HG02884 (cell line): Measurements from ENCODE around the gene ZNF280B.
"Not testable (repeated sequence)": the region's sequence is repeated elsewhere in the genome, so short reads cannot be mapped to it uniquely, and the experiment has no call there.

Experiments used
- ATAC-seq: cut with Tn5 transposase; IDR thresholded peaks from one replicate; pipeline ENCODE4 v1.9.1; 2021; ENCODE audit warnings: mild to moderate bottlenecking, moderate library complexity; ENCODE audit not compliant: unreplicated experiment

The ZNF280B gene

DNA sequence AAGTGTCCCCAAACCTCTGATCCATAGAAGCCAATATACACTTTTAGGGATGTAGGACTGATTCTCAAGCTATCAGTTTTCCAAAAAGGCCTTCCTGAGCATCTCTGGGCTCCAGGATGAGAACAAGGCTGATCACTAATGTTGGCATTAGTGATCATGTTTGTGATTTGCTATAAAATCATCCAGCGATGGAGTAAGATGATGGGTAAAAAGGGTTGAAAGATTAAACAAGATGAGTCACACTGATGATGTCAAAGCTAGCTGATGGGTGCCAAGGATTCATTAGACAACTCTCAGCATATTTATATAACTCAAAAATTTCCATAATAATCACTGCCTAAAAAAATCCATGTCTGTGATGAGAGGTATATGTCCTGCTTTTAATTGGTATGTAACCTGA lies 42.8 kb downstream of the ZNF280B start:
- ATAC-seq, result no peak

- ATAC-seq, result no peak
Measured at GRCh38 chr22:22465094-22465602, 43.4 kb downstream of the ZNF280B start.

GRCh38 chr22:22464541-22465054 lies 43.9 kb downstream of the ZNF280B start:
- no peak for ATAC-seq

DNA sequence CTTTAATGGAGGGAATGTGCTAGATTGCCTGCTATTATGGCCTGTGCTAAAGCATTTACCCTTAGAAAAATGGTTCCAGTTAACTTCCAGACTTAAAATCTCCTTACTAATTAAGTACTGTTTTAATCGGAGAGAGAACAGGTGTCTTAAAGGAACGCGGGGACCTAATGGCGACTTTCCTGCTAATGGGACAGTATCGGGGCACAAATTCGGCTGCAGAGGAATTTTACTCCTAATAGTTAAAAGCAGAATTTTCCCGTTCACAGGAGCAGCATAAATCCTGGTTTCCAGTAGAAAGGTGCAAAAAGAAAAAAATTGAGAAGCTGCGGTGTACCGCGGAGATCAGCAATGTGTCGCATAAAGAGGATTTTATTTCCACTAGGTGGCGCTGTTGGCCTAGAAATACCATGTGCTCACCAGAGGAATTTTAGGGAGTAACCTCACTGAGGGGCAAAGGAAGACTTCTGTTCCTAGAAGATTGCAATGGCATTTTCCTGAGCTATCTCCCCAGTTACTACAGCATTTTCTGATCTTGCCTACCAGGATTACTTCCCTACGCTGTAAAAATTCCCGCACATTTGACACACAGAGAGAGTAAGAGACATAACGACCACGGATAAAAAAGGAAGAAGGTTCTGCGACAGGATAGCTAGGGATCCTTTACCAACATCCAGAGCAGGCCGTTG lies 44.5 kb downstream of the ZNF280B start:
- ATAC-seq, result no peak

GRCh38 chr22:22462813-22463567 lies 45.6 kb downstream of the ZNF280B start:
- ATAC-seq, result no peak

DNA sequence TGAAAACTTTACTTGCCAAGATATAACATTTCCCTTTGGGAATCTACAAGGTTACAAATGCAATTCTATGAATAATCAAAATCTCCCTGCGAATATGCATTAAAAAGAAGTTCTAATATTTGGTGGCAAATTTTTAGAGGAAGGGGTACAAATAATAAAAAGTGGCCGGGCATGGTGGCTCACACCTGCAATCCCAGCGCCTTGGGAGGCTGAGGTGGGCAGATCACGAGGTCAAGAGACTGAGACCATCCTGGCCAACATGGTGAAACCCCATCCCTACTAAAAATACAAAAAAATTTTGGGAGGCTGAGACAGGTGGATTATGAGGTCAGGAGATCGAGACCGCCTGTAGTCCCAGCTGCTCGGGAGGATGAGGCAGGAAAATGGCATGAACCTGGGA lies 47.0 kb downstream of the ZNF280B start:
- ATAC-seq, result no peak

DNA sequence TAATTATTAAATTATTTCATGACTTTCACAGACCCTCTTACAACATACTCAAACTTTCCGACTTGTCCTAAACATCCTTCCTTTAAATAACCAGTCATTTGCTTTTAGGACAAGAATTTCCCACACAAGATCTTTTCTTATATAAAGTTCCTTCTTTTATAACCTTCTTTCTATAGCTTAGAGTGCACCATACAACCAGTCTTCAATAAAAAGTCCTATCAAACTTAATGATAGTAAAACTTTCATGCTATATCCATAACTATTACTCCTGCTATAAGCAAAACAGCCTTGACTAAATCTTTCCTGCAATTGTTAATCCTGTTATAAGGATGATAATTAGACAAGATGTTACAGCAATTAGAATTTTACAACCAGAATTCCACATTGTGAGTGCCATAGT lies 47.4 kb downstream of the ZNF280B start:
- ATAC-seq, result no peak

DNA sequence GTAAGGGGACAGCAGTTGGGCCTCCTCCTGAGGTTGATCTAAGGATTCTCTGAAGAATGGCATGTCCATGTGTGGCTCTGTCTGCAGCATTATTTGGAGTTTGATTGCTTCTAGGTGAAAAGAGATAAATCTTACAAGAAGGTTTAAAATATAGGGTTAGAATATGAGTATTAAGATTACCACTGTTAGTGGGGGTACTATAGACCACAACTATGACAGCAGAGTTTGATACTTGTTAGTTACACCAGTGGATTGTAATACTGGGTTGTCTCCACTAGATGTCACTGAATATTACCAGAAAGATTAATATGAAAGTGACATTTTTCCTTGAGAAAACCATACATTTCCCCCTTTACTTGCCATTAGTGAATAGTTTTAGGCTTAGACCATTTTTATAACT lies 47.9 kb downstream of the ZNF280B start:
- no peak for ATAC-seq

- no peak for ATAC-seq
Measured at GRCh38 chr22:22460060-22460459, 48.5 kb downstream of the ZNF280B start.

DNA sequence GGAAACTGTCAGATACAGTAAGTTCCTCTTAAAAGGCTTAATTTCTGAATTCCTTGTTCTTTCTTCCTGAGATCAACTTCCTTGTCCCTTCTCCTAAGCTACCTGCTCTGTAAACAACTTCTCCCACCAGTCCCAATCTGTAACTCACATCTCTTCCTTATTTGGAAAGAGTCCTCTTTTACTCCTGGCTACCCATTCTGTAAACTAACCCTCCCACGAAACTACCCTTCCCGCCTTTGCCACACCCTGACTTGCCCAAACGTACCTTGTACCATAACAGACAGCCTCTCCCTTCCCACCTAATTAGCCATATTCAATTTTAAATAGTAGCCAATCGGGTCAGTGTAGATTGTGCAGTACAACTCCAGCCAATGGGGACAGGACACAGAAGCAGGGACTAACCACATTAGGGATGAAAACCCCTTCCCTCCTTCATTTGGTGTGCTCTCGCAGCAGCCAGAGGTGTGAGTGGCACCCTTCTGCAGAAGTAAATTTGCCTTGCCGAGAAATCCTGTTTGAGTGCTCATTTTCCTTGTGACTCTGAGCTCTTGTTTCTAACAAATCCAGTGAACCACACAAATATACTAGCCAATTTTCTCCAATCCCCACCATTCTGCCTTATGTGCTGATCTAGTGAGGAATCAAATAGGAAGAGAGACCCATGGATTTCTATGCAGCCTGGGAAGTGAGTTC lies 49.5 kb downstream of the ZNF280B start:
- ATAC-seq, result no peak

DNA sequence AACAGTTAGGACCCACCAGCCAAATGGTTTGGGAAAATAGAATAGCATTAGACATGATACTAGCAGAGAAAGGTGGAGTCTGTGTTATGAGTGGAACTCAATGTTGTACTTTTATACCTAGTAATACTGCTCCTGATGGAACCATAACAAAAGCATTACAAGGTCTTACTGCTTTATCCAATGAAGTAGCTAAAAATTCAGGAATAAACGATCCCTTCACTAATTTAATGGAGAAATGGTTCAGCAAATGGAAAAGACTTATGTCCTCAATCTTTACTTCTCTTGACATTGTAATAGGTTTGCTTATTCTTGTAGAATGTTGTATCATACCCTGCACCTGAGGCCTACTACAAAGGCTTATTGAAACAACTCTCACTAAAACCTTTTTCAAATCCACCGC lies 50.2 kb downstream of the ZNF280B start:
- ATAC-seq, result no peak

DNA sequence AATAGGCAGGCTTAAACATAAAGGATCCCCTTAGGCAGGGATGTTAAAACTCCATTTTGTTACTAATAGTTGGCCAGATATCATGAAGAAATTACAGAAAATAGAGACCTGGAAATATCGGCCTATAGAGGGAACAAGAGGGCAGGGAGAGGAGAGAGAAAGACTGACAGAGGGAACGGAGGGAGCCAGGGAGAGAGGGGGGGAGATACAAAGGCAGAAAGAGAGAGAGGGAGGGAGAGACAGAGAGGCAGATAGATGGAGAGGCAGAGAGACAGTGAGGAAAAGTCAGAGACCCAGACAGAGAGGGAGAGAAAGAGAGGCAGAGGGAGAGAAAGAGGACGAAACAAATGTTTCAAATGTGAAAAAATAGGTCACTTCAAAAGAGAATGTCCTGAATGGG lies 53.5 kb downstream of the ZNF280B start:
- ATAC-seq, result no peak

DNA sequence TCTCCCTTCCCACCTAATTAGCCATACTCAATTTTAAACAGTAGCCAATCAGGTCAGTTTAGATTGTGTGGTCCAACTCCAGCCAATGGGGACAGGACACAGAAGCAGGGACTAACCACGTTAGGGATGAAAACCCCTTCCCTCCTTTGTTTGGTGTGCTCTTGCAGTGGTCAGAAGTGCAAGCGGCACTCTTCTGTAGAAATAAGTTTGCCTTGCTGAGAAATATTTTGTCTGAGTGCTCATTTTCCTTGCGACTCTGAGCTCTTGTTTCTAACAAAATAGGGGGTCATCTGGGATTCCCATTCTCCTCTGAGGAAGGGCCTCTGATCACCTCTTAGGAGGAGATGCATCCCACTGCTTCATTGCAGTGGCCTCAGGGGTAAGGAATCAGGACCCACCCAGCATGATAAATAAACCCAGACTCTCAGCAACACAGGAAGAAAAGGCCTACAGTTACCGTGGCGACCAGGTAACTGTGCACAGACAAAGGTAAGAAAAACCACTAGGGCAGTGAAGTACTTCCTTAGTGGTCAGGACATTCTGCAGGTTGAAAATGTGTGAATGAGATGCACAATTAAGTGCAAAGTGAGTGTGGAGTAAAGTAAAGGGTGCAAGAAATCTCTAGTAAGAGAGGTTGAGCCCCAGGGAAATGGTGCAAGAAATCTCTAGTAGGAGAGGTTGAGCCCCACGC lies 55.4 kb downstream of the ZNF280B start:
- ATAC-seq, result no peak

DNA sequence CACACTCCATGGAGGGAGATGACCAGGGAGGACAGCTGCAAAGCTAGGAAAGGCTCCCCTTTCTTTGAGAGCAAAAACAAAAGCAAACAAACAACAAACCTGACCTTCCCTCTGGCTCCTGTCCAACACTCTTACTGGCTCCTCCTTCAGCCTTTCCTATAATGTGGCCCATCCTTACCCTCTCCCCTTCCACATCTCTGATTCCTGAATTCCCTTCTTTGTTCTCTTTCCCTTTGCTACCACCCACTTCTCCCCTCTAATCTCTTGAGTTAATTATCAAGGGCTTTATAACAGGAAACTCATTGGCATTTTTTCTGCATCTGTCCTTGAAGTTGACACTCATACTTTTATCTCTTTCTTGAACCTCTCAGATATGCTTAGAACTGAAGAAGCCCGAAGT lies 56.3 kb downstream of the ZNF280B start:
- ATAC-seq, result no peak

DNA sequence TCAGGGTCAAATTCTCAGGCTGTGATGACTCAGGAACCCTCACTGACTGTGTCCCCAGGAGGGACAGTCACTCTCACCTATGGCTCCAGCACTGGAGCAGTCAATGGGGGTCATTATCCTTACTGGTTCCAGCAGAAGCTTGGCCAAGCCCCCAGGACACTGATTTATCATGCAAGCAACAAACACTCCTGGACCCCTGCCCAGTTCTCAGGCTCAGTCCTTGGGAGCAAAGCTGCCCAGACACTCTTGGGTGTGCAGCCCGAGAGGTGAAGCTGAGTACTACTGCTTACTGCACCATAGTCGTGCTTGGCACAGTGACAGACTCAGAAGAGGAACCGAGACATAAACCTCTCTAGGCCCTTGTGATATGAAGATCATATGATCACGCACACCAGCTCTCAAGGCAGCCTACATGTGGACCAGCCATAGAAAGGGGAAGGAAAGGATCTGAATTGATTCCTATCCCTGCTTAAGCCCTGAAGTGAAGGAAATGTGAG lies 58.2 kb downstream of the ZNF280B start:
- ATAC-seq, result peak; percentile 72

GRCh38 chr22:22449819-22450218 lies 58.7 kb downstream of the ZNF280B start:
- no peak for ATAC-seq

GRCh38 chr22:22446517-22446916 lies 62.0 kb downstream of the ZNF280B start:
- ATAC-seq, result no peak

DNA sequence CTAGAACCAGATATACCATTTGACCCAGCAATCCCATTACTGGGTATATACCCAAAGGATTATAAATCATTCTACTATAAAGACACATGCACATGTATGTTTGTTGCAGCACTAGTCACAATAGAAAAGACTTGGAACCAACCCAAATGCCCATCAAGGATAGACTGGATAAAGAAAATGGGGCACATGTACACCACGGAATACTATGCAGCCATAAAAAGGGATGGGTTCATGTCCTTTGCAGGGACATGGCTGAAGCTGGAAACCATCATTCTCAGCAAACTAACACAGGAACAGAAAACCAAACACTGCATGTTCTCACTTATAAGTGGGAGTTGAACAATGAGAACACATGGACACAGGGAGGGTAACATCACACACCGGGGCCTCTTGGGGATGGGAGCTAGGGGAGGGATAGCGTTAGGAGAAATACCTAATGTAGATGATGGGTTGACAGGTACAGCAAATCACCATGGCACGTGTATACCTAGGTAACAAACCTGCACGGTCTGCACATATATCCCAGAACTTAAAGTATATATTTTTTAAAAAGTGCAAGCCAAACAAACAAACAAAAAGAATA lies 64.4 kb downstream of the ZNF280B start:
- ATAC-seq, result not testable (repeated sequence)

DNA sequence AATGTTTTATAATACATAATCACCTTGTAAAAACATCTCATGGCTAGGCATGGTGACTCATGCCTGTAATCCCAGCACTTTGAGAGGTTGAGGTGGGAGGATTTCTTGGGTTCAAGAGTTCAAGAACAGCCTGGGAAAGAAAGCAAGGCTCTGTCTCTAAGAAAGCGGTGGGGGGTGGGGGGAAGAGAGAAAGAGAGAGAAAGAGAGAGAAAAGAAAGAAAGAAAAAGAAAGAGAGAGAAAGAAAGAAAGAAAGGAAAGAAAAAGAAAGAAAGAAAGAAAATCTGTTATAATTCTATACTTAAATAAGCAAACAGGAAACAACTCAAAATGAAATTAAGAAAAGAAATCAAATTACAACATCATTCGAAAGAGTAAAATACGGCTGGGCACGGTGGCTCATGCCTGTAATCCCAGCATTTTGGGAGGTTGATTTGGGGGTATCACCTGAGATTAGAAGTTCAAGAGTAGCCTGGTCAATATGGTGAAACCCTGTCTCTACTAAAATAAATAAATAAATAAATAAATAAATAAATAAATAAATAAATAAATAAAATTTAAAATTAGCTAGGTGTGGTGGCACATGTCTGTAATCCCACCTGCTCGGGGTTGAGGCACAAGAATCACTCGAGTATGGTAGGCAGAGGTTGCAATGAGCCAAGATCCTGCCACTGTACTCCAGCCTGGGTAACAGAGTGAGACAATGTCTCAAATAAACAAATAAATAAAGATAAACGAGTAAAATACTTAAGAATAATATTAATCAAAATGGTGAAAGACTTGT lies 65.4 kb downstream of the ZNF280B start:
- ATAC-seq, result no peak

GRCh38 chr22:22441626-22442025 lies 66.9 kb downstream of the ZNF280B start:
- ATAC-seq, result not testable (repeated sequence)
